Aorta (tissue), 5 donors: ENCODE results near the gene PTPN6. TPM values are rescaled to one million over a fixed set of nuclear protein-coding genes. Genes with fewer than 3 reads are reported as not detected.

Source experiments
- ATAC-seq: fragments of 200-7000 bp; cut with Tn5 transposase; one replicate; pipeline ENCODE4 v1.9.1; 2022; ENCODE audit warnings: moderate library complexity; ENCODE audit not compliant: low FRiP score
- DNase-seq, 2 donors: peaks; one replicate each; pipeline ENCODE4 v3.0.0-alpha.2; 2020
- H3K27ac ChIP-seq, 2 donors: one replicate each; pipeline ENCODE4 v1.5.1; 2013; ENCODE audit warnings: low read length in 2 of 2, mild to moderate bottlenecking in 2 of 2, moderate library complexity in 2 of 2, control low read depth in 1 of 2, inconsistent platforms in 1 of 2, low read depth in 1 of 2
- H3K27me3 ChIP-seq, 2 donors: one replicate each; pipeline ENCODE4 v1.6.1; 2013; ENCODE audit warnings: control low read depth in 1 of 2, low read length in 1 of 2, mild to moderate bottlenecking in 1 of 2, moderate library complexity in 1 of 2; ENCODE audit not compliant: insufficient read depth in 2 of 2, control insufficient read depth in 1 of 2
- H3K36me3 ChIP-seq, 2 donors: one replicate each; pipeline ENCODE4 v1.6.1; 2013; ENCODE audit warnings: control low read depth in 1 of 2, low read length in 1 of 2, mild to moderate bottlenecking in 1 of 2; ENCODE audit not compliant: insufficient read depth in 2 of 2, control insufficient read depth in 1 of 2
- H3K4me1 ChIP-seq, 2 donors: one replicate each; pipeline ENCODE4 v1.6.1; 2013; ENCODE audit warnings: low read length in 2 of 2, control low read depth in 1 of 2, mild to moderate bottlenecking in 1 of 2, moderate library complexity in 1 of 2; ENCODE audit not compliant: insufficient read depth in 2 of 2, control insufficient read depth in 1 of 2
- H3K4me3 ChIP-seq, 2 donors: one replicate each; pipeline ENCODE4 v1.5.1; 2013; ENCODE audit warnings: low read length in 2 of 2, control low read depth in 1 of 2, mild to moderate bottlenecking in 1 of 2
- H3K9me3 ChIP-seq: one replicate; pipeline ENCODE4 v1.6.1; 2013; ENCODE audit warnings: mild to moderate bottlenecking, low read length; ENCODE audit not compliant: control insufficient read depth
- WGBS, 2 donors: extraction: QIAGEN DNeasy Blood & Tissue Kit; methylation state at CpG; one replicate each; pipeline ENCODE4 v1.1.7; 2013; 5-methylcytosine and 5-hydroxymethylcytosine counted together
- intact Hi-C, 2 donors: fragments of 100-400 bp; cut with DNase I; formaldehyde crosslinking; loops; one replicate each; pipeline versions ENCODE4 v1.14.2 to v1.15.0; 2022
- microRNA-seq, 2 donors: library from miRNA; unstranded; fragments of <30 nt; microRNA quantifications; one replicate each; pipeline ENCODE4 v1.2.0, GENCODE V29; 2020
- polyA plus RNA-seq, 2 donors: library from polyadenylated mRNA; stranded (reverse); fragments of 200-250 nt; gene quantifications; one replicate each; pipeline ENCODE4 v1.2.3, GENCODE V29; 2013
- total RNA-seq, 2 donors: library from RNA; stranded (reverse); fragmentation: NEBNext Ultra II Directional; extraction: Animal tissue kit (Norgen Biotek cat#: 25700); gene quantifications; one replicate each; pipeline ENCODE4 v1.2.1, GENCODE V29; 2021
- donor health status: healthy with polysubstance abuse.
- donor health status: Bipolar disorder and iron deficiency.
- donor health status: DM: no; HTN: no; CAD: no.
- donor health status: DM: no; HTN: no; CAD: no.
- donor health status: DM: yes; HTN: yes; CAD: no.

Gene PTPN6
- total and polyA plus RNA-seq, 4 donors: 10.1 to 42.3 (median 27.7) TPM

GRCh38 chr12:7008864-7009263 is 57.7 kb downstream of the PTPN6 start:
- DNase-seq (no peak), ATAC-seq (no peak)
- no peak overlapping the region for H3K4me3 ChIP-seq
- intact Hi-C loops: no loop called here
- no peak overlapping the region for H3K27ac ChIP-seq
- no peaks in the 10 kb centered on the region for H3K9me3 ChIP-seq
- peaks cover 0 to 6% of the 10 kb centered on the region in 2 donors for H3K36me3 ChIP-seq
- 98 to 100% methylated on average over 2 of the region's 2 CpGs for WGBS, 2 donors
- H3K27me3 ChIP-seq: no peaks in the 10 kb centered on the region
- H3K4me1 ChIP-seq: no peaks in the 10 kb centered on the region

GRCh38 chr12:7009512-7009911 is 58.4 kb downstream of the PTPN6 start:
- DNase-seq: no peak
- Histone ChIP-seq H3K4me3 (no peak overlapping the region), H3K4me1 (no peaks in the 10 kb centered on the region), H3K36me3 (peaks cover 0 to 6% of the 10 kb centered on the region in 2 donors), H3K27ac (no peak overlapping the region), H3K27me3 (no peaks in the 10 kb centered on the region), H3K9me3 (no peaks in the 10 kb centered on the region)
- intact Hi-C loops: no loop called here
- no peak for ATAC-seq

Small RNAs within 50 kb of the gene (microRNA-seq; reads per million reads assigned to microRNA genes)
- gene MIR141 (2.4 to 8.0 reads per million in 2 donors), gene MIR200C (38.8 to 59.6 reads per million in 2 donors)

Other genes starting within 250 kb of the PTPN6 start
- gene COPS7A, start 227.3 kb upstream of the PTPN6 start, total RNA-seq: 10 to 100 TPM; 47.0 to 50.1 TPM
- 10 to 100 TPM; 43.8 to 70.5 TPM for gene COPS7A, start 227.3 kb upstream of the PTPN6 start, polyA plus RNA-seq
- gene MLF2, start 198.2 kb upstream of the PTPN6 start, total RNA-seq: 100 to 1,000 TPM; 110 to 144 TPM
- gene MLF2, start 198.2 kb upstream of the PTPN6 start, polyA plus RNA-seq: 100 to 1,000 TPM; 134 to 141 TPM
- gene PTMS, start 185.0 kb upstream of the PTPN6 start, total RNA-seq: 100 to 1,000 TPM; 358 to 396 TPM
- gene PTMS, start 185.0 kb upstream of the PTPN6 start, polyA plus RNA-seq: 100 to 1,000 TPM; 549 to 584 TPM
- gene LAG3, start 178.8 kb upstream of the PTPN6 start, total RNA-seq: 1 to 10 TPM; 1.2 to 1.8 TPM
- gene LAG3, start 178.8 kb upstream of the PTPN6 start, polyA plus RNA-seq: 1 to 10 TPM in 1 of 2 donors, under 1 TPM in 1; 0.25 to 2.4 TPM
- gene CD4, start 161.8 kb upstream of the PTPN6 start, total RNA-seq: 10 to 100 TPM; 20.1 to 40.6 TPM
- 10 to 100 TPM in 1 of 2 donors, 1 to 10 TPM in 1; 2.1 to 14.3 TPM for gene CD4, start 161.8 kb upstream of the PTPN6 start, polyA plus RNA-seq
- gene GPR162, start 129.5 kb upstream of the PTPN6 start, total RNA-seq: 10 to 100 TPM in 1 of 2 donors, 1 to 10 TPM in 1; 4.4 to 16.6 TPM
- gene GPR162, start 129.5 kb upstream of the PTPN6 start, polyA plus RNA-seq: 10 to 100 TPM in 1 of 2 donors, 1 to 10 TPM in 1; 6.0 to 17.2 TPM
- 10 to 100 TPM; 43.5 to 66.3 TPM for gene P3H3, start 122.9 kb upstream of the PTPN6 start, total RNA-seq
- 10 to 100 TPM; 23.4 to 93.3 TPM for gene P3H3, start 122.9 kb upstream of the PTPN6 start, polyA plus RNA-seq
- 10 to 100 TPM in 1 of 2 donors, 1 to 10 TPM in 1; 8.2 to 13.7 TPM for gene GNB3, start 110.4 kb upstream of the PTPN6 start, total RNA-seq
- gene GNB3, start 110.4 kb upstream of the PTPN6 start, polyA plus RNA-seq: 10 to 100 TPM in 1 of 2 donors, 1 to 10 TPM in 1; 6.0 to 32.9 TPM
- gene CDCA3, start 100.1 kb upstream of the PTPN6 start, total RNA-seq: 1 to 10 TPM in 1 of 2 donors, under 1 TPM in 1; 0.42 to 2.1 TPM
- 10 to 100 TPM in 1 of 2 donors, 1 to 10 TPM in 1; 3.6 to 12.6 TPM for gene CDCA3, start 100.1 kb upstream of the PTPN6 start, polyA plus RNA-seq
- gene USP5, start 99.2 kb upstream of the PTPN6 start, total RNA-seq: 10 to 100 TPM; 59.5 to 64.6 TPM
- 10 to 100 TPM; 26.7 to 47.0 TPM for gene USP5, start 99.2 kb upstream of the PTPN6 start, polyA plus RNA-seq
- gene TPI1, start 83.8 kb upstream of the PTPN6 start, total RNA-seq: 100 to 1,000 TPM; 317 TPM
- 100 to 1,000 TPM; 310 to 314 TPM for gene TPI1, start 83.8 kb upstream of the PTPN6 start, polyA plus RNA-seq
- gene SPSB2, start 78.1 kb upstream of the PTPN6 start, total RNA-seq: 10 to 100 TPM in 1 of 2 donors, 1 to 10 TPM in 1; 4.2 to 10.2 TPM
- gene SPSB2, start 78.1 kb upstream of the PTPN6 start, polyA plus RNA-seq: 10 to 100 TPM; 11.1 to 14.3 TPM
- gene LRRC23, start 46.5 kb upstream of the PTPN6 start, total RNA-seq: 10 to 100 TPM in 1 of 2 donors, 1 to 10 TPM in 1; 5.3 to 11.2 TPM
- gene LRRC23, start 46.5 kb upstream of the PTPN6 start, polyA plus RNA-seq: 10 to 100 TPM; 16.8 to 20.8 TPM
- gene ENO2, start 36.8 kb upstream of the PTPN6 start, total RNA-seq: 10 to 100 TPM; 59.0 to 79.5 TPM
- 100 to 1,000 TPM in 1 of 2 donors, 10 to 100 TPM in 1; 14.7 to 116 TPM for gene ENO2, start 36.8 kb upstream of the PTPN6 start, polyA plus RNA-seq
- gene ATN1, start 23.4 kb upstream of the PTPN6 start, total RNA-seq: 100 to 1,000 TPM; 138 to 146 TPM
- gene ATN1, start 23.4 kb upstream of the PTPN6 start, polyA plus RNA-seq: 100 to 1,000 TPM in 1 of 2 donors, 10 to 100 TPM in 1; 22.7 to 149 TPM
- gene RNU7-1, start 7.5 kb upstream of the PTPN6 start, total RNA-seq: not detected
- gene RNU7-1, start 7.5 kb upstream of the PTPN6 start, polyA plus RNA-seq: not detected
- 100 to 1,000 TPM; 197 to 233 TPM for gene C12orf57, start 7.3 kb upstream of the PTPN6 start, total RNA-seq
- 1,000 to 10,000 TPM in 1 of 2 donors, 100 to 1,000 TPM in 1; 849 to 1,017 TPM for gene C12orf57, start 7.3 kb upstream of the PTPN6 start, polyA plus RNA-seq
- 100 to 1,000 TPM in 1 of 2 donors, 10 to 100 TPM in 1; 97.9 to 117 TPM for gene PHB2, start 19.3 kb downstream of the PTPN6 start, total RNA-seq
- gene PHB2, start 19.3 kb downstream of the PTPN6 start, polyA plus RNA-seq: 100 to 1,000 TPM; 105 to 139 TPM
- 10 to 100 TPM; 30.2 to 31.6 TPM for gene EMG1, start 19.6 kb downstream of the PTPN6 start, total RNA-seq
- gene EMG1, start 19.6 kb downstream of the PTPN6 start, polyA plus RNA-seq: 10 to 100 TPM; 15.4 to 24.4 TPM
- 10 to 100 TPM; 28.8 to 33.2 TPM for gene LPCAT3, start 67.1 kb downstream of the PTPN6 start, total RNA-seq
- 10 to 100 TPM; 10.1 to 27.3 TPM for gene LPCAT3, start 67.1 kb downstream of the PTPN6 start, polyA plus RNA-seq
- 1,000 to 10,000 TPM in 1 of 2 donors, 100 to 1,000 TPM in 1; 490 to 1,087 TPM for gene C1S, start 109.4 kb downstream of the PTPN6 start, total RNA-seq
- gene C1S, start 109.4 kb downstream of the PTPN6 start, polyA plus RNA-seq: 100 to 1,000 TPM; 141 to 687 TPM
- gene C1R, start 141.1 kb downstream of the PTPN6 start, total RNA-seq: 1,000 to 10,000 TPM in 1 of 2 donors, 100 to 1,000 TPM in 1; 769 to 1,570 TPM
- 1,000 to 10,000 TPM in 1 of 2 donors, 100 to 1,000 TPM in 1; 148 to 1,159 TPM for gene C1R, start 141.1 kb downstream of the PTPN6 start, polyA plus RNA-seq
- 100 to 1,000 TPM in 1 of 2 donors, 10 to 100 TPM in 1; 82.0 to 139 TPM for gene C1RL, start 157.9 kb downstream of the PTPN6 start, total RNA-seq
- gene C1RL, start 157.9 kb downstream of the PTPN6 start, polyA plus RNA-seq: 10 to 100 TPM; 14.5 to 85.1 TPM
- gene RBP5, start 177.5 kb downstream of the PTPN6 start, total RNA-seq: 10 to 100 TPM in 1 of 2 donors, 1 to 10 TPM in 1; 6.3 to 13.4 TPM
- 1 to 10 TPM in 1 of 2 donors, not detected in 1; 1.1 TPM for gene RBP5, start 177.5 kb downstream of the PTPN6 start, polyA plus RNA-seq
- gene CLSTN3, start 179.0 kb downstream of the PTPN6 start, total RNA-seq: 10 to 100 TPM; 34.2 to 77.2 TPM
- 10 to 100 TPM; 12.4 to 15.4 TPM for gene CLSTN3, start 179.0 kb downstream of the PTPN6 start, polyA plus RNA-seq
- 10 to 100 TPM; 37.9 to 45.6 TPM for gene PEX5, start 238.3 kb downstream of the PTPN6 start, total RNA-seq
- gene PEX5, start 238.3 kb downstream of the PTPN6 start, polyA plus RNA-seq: 10 to 100 TPM; 25.5 to 29.7 TPM